ENCODE data around the gene RPS19BP1. TPM values are rescaled to one million over a fixed set of nuclear protein-coding genes. Genes with fewer than 3 reads are reported as not detected.

The RPS19BP1 gene
- total and polyA plus RNA-seq, 2 of the 8 experiments (the other 6 are each of a cell fraction or from before 2014, with no cell fraction given): 77.9 to 97.9 TPM

GRCh38 chr22:39532215-39533073, at the start of gene RPS19BP1 (continued):
- TF ChIP-seq, protein P1, sequence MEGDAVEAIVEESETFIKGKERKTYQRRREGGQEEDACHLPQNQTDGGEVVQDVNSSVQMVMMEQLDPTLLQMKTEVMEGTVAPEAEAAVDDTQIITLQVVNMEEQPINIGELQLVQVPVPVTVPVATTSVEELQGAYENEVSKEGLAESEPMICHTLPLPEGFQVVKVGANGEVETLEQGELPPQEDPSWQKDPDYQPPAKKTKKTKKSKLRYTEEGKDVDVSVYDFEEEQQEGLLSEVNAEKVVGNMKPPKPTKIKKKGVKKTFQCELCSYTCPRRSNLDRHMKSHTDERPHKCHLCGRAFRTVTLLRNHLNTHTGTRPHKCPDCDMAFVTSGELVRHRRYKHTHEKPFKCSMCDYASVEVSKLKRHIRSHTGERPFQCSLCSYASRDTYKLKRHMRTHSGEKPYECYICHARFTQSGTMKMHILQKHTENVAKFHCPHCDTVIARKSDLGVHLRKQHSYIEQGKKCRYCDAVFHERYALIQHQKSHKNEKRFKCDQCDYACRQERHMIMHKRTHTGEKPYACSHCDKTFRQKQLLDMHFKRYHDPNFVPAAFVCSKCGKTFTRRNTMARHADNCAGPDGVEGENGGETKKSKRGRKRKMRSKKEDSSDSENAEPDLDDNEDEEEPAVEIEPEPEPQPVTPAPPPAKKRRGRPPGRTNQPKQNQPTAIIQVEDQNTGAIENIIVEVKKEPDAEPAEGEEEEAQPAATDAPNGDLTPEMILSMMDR (IDR thresholded peaks at IDR 0.05; ENCODE audit: control extremely low read depth in 1 of 3, insufficient read depth in 1 of 3, low read depth in 1 of 3, low read length in 3 of 3): no peak
- TF ChIP-seq MAX (IDR thresholded peaks at IDR 0.05) (peak; percentile 82), POU5F1 (IDR thresholded peaks at IDR 0.05; ENCODE audit: low read depth, low read length) (no peak), JUN (IDR thresholded peaks at IDR 0.05; ENCODE audit: low read depth, low read length) (no peak), MAFK (IDR thresholded peaks at IDR 0.05; ENCODE audit: low read depth, low read length) (no peak), KDM1A (IDR thresholded peaks at IDR 0.05; ENCODE audit: borderline replicate concordance, low read length) (no peak), SP4 (IDR thresholded peaks at IDR 0.05; ENCODE audit: low read length) (no peak; the same call in none of the 2 replicates), ZNF274 (IDR thresholded peaks at IDR 0.05; ENCODE audit: borderline replicate concordance, extremely low read depth, low read length) (no peak), SRF (IDR thresholded peaks at IDR 0.05; ENCODE audit: low read depth, low read length) (0 out of 2 replicates have a peak, but pooled peaks have one; percentile 26), EZH2 (IDR thresholded peaks at IDR 0.05; ENCODE audit: low read depth, low read length, severe bottlenecking) (no peak), SIX5 (IDR thresholded peaks at IDR 0.05; ENCODE audit: low read depth, low read length) (no peak), BRCA1 (IDR thresholded peaks at IDR 0.05; ENCODE audit: low read depth, low read length) (no peak), BCL11A (IDR thresholded peaks at IDR 0.05; ENCODE audit: low read depth in 2 of 2, low read length in 2 of 2) (no peak), EGR1 (IDR thresholded peaks at IDR 0.05; ENCODE audit: borderline replicate concordance, low read depth, low read length) (peak; percentile 97), RXRA (IDR thresholded peaks at IDR 0.05; ENCODE audit: insufficient read depth, low read depth, low read length) (no peak), HDAC2 (IDR thresholded peaks at IDR 0.05; ENCODE audit: borderline replicate concordance in 1 of 2, low read depth in 2 of 2, low read length in 2 of 2) (no peak), CREB1 (IDR thresholded peaks at IDR 0.05) (peak; percentile 64), POLR2A (IDR thresholded peaks at IDR 0.05; ENCODE audit: control extremely low read depth in 1 of 2, low read depth in 2 of 2, low read length in 2 of 2) (peak in 1 of 2 experiments; percentile 77; a peak in 2 of 3 replicates), SIRT6 (IDR thresholded peaks at IDR 0.05; ENCODE audit: low read length) (peak; percentile 82), SAP30 (IDR thresholded peaks at IDR 0.05; ENCODE audit: insufficient read depth, insufficient replicate concordance, low read length) (peak; percentile 21)
- TF ChIP-seq, protein P2, sequence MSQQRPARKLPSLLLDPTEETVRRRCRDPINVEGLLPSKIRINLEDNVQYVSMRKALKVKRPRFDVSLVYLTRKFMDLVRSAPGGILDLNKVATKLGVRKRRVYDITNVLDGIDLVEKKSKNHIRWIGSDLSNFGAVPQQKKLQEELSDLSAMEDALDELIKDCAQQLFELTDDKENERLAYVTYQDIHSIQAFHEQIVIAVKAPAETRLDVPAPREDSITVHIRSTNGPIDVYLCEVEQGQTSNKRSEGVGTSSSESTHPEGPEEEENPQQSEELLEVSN (IDR thresholded peaks at IDR 0.05): 0 out of 2 replicates have a peak, but pooled peaks have one; percentile 20
